ENCODE measurements around the gene ATP10A. TPM values are rescaled to one million over a fixed set of nuclear protein-coding genes. Genes with fewer than 3 reads are reported as not detected.

Gene ATP10A
- total and polyA plus RNA-seq, 2 of the 8 experiments (the other 6 are each of a cell fraction or from before 2014, with no cell fraction given), result 2.0 to 2.8 TPM

DNA sequence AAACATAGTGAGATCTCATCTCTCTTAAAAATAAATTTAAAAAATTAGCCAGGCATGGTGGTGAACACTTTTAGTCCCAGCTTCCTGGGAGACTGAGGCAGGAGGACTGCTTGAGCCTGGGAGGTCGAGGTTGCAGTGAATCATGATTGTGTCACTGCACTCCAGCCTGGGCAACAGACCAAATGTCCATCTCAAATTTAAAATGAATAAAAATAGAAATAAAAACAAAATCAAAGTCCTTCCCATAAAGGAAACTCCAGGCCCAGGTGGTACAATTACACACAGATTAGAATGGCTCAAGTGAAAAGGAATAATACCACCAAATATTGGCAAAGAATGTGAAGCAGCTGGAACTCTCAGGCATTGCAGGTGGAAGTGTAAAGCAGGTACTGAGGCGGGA lies 19.3 kb upstream of the ATP10A start:
- H3K36me3 ChIP-seq (ENCODE audit: control insufficient read depth in 2 of 4, insufficient read depth in 4 of 4, low read length in 3 of 4), result no peaks in the 10 kb centered on the region
- no peak overlapping the region for H4K91ac ChIP-seq (replicated peaks; ENCODE audit: insufficient read length, low read length)
- H2BK20ac ChIP-seq (ENCODE audit: low read length), result no peak overlapping the region
- H3K9me3 ChIP-seq (ENCODE audit: insufficient read depth in 2 of 2, low read depth in 1 of 2, low read length in 1 of 2), result peaks cover 0 to 2% of the 10 kb centered on the region in 2 experiments; a peak in 1 of 4 replicates
- no peak overlapping the region for H2BK12ac ChIP-seq (ENCODE audit: low read depth, low read length)
- no peak overlapping the region for H3K56ac ChIP-seq (replicated peaks; ENCODE audit: insufficient read length, low read depth, low read length)
- no peak overlapping the region for H3K14ac ChIP-seq (ENCODE audit: insufficient read length)
- no peaks in the 10 kb centered on the region for H3K79me2 ChIP-seq (ENCODE audit: control insufficient read depth in 1 of 2, insufficient read depth in 2 of 2, low read length in 2 of 2)
- DNase-seq (ENCODE audit: low read depth in 1 of 2, low spot score in 2 of 2) (no peak), FAIRE-seq (no peak)
- no peak overlapping the region for H2BK15ac ChIP-seq (ENCODE audit: low read length)
- no peak overlapping the region for H2BK5ac ChIP-seq (ENCODE audit: low read depth, low read length)
- H2AK5ac ChIP-seq (ENCODE audit: low read depth, low read length), result no peak overlapping the region
- no peak overlapping the region for H3K9ac ChIP-seq (replicated peaks in 1 of 4; ENCODE audit: extremely low read depth in 1 of 4, low read depth in 3 of 4, low read length in 3 of 4)
- no peak overlapping the region for H3K27ac ChIP-seq (ENCODE audit: low read depth, low read length)
- no peak overlapping the region for H3K23ac ChIP-seq (ENCODE audit: insufficient read length)
- no peak overlapping the region for H4K5ac ChIP-seq (ENCODE audit: insufficient read length, low read depth, low read length)
- H3K79me1 ChIP-seq (ENCODE audit: low read depth, low read length), result no peaks in the 10 kb centered on the region
- H4K20me1 ChIP-seq (replicated peaks in 1 of 2; ENCODE audit: control insufficient read depth in 1 of 2, insufficient read depth in 2 of 2, low read length in 2 of 2), result no peaks in the 10 kb centered on the region
- CTCF ChIA-PET (ENCODE audit: partially characterized antibody), result no interaction called here
- no peaks in the 10 kb centered on the region for H3K27me3 ChIP-seq (replicated peaks in 1 of 4; ENCODE audit: control insufficient read depth in 3 of 4, extremely low read depth in 1 of 4, insufficient read depth in 3 of 4, low read length in 3 of 4)
- no peak overlapping the region for H3K4ac ChIP-seq (replicated peaks; ENCODE audit: insufficient read length, low read depth, low read length)
- no peak overlapping the region for H2AFZ ChIP-seq (ENCODE audit: low read length)
- H2BK120ac ChIP-seq (replicated peaks; ENCODE audit: low read depth, low read length), result no peak overlapping the region
- H3K4me1 ChIP-seq (replicated peaks in 1 of 4; ENCODE audit: control insufficient read depth in 3 of 4, insufficient read depth in 4 of 4, low read length in 3 of 4), result no peaks in the 10 kb centered on the region; a peak in 1 of 7 replicates
- H3K18ac ChIP-seq (ENCODE audit: extremely low read depth, low read length), result no peak overlapping the region
- no peak overlapping the region for H3K4me2 ChIP-seq (ENCODE audit: insufficient read depth in 1 of 2, low read depth in 2 of 2, low read length in 2 of 2)
- H4K8ac ChIP-seq (ENCODE audit: extremely low read depth, insufficient read depth, low read length), result no peak overlapping the region
- WGBS, 2 experiments (ENCODE audit: extremely low coverage in 1 of 2, insufficient coverage in 1 of 2, insufficient read length in 1 of 2, insufficient replicate concordance in 2 of 2, low coverage in 1 of 2, low lambda C conversion rate in 2 of 2, missing lambda C conversion rate in 1 of 2), result 87% methylated on average over 2 of the region's 2 CpGs; no CpG with 5 or more reads in 1 of the 2 experiments
- no peak overlapping the region for H3K4me3 ChIP-seq (ENCODE audit: extremely low read depth in 1 of 4, insufficient read depth in 2 of 4, low read depth in 3 of 4, low read length in 4 of 4)
- no peaks in the 10 kb centered on the region; the same call in 1 of the 2 replicates for H3K23me2 ChIP-seq (ENCODE audit: low read depth, low read length)
- POLR2A ChIA-PET (ENCODE audit: partially characterized antibody), result no interaction called here
- TF ChIP-seq SIN3A (conservative IDR thresholded peaks at IDR 0.05 in 1 of 2, IDR thresholded peaks at IDR 0.05 in 1 of 2; ENCODE audit: low read depth in 1 of 2, low read length in 2 of 2) (no peak), KDM4A (IDR thresholded peaks at IDR 0.05; ENCODE audit: low read depth, low read length, severe bottlenecking) (no peak), SIX5 (IDR thresholded peaks at IDR 0.05; ENCODE audit: low read depth, low read length) (no peak), GTF2F1 (IDR thresholded peaks at IDR 0.05; ENCODE audit: borderline replicate concordance, low read depth, low read length) (no peak), SAP30 (IDR thresholded peaks at IDR 0.05; ENCODE audit: insufficient read depth, insufficient replicate concordance, low read length) (no peak), KDM5A (IDR thresholded peaks at IDR 0.05; ENCODE audit: low read length) (no peak), CEBPB (IDR thresholded peaks at IDR 0.05; ENCODE audit: low read depth, low read length) (no peak), SP1 (IDR thresholded peaks at IDR 0.05; ENCODE audit: low read depth, low read length) (no peak), BACH1 (IDR thresholded peaks at IDR 0.05; ENCODE audit: low read length) (no peak), JUND (IDR thresholded peaks at IDR 0.05; ENCODE audit: low read length) (no peak), CBX8 (IDR thresholded peaks at IDR 0.05; ENCODE audit: borderline replicate concordance, low read depth, low read length) (no peak), YY1 (IDR thresholded peaks at IDR 0.05; ENCODE audit: low read depth, low read length) (no peak)
- TF ChIP-seq, protein P1, sequence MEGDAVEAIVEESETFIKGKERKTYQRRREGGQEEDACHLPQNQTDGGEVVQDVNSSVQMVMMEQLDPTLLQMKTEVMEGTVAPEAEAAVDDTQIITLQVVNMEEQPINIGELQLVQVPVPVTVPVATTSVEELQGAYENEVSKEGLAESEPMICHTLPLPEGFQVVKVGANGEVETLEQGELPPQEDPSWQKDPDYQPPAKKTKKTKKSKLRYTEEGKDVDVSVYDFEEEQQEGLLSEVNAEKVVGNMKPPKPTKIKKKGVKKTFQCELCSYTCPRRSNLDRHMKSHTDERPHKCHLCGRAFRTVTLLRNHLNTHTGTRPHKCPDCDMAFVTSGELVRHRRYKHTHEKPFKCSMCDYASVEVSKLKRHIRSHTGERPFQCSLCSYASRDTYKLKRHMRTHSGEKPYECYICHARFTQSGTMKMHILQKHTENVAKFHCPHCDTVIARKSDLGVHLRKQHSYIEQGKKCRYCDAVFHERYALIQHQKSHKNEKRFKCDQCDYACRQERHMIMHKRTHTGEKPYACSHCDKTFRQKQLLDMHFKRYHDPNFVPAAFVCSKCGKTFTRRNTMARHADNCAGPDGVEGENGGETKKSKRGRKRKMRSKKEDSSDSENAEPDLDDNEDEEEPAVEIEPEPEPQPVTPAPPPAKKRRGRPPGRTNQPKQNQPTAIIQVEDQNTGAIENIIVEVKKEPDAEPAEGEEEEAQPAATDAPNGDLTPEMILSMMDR (IDR thresholded peaks at IDR 0.05; ENCODE audit: control extremely low read depth in 1 of 3, insufficient read depth in 1 of 3, low read depth in 1 of 3, low read length in 3 of 3), result no peak

Measured in H1 (cell line).